PC-9 (cell line): ENCODE results near the gene RNF11. TPM values are rescaled to one million over a fixed set of nuclear protein-coding genes. Genes with fewer than 3 reads are reported as not detected.
"Not testable (repeated sequence)": the region's sequence is repeated elsewhere in the genome, so short reads cannot be mapped to it uniquely, and the experiment has no call there.

Experiments used
- BruUV-seq: library from RNA; stranded (reverse); fragments of 400-500 nt; replicated peaks from 2 replicates; lab custom pipeline; 2021; lab: Mats Ljungman, UMichigan
- CTCF ChIA-PET: fragments of 300-600 bp; sonication (Branson Sonifier 250); formaldehyde crosslinking; loops from one replicate; lab custom pipeline; 2022; ENCODE audit warnings: antibody characterized with exemption; lab: Charles Lee
- POLR2A ChIA-PET: fragments of 300-600 bp; sonication (Branson Sonifier 250); formaldehyde crosslinking; loops from one replicate; lab custom pipeline; 2022; ENCODE audit warnings: antibody characterized with exemption; ENCODE audit not compliant: unreplicated experiment; lab: Charles Lee
- DNase-seq, 2 experiments: peaks; one replicate each; pipeline versions ENCODE4 v3.0.0 to v3.0.0-alpha.2; 2015 to 2022; ENCODE audit warnings: mixed read lengths in 1 of 2
- H2AFZ ChIP-seq: fragments of 200-600 bp; sonication (generic); 2 replicates; pipeline ENCODE4 v1.8.1; 2017; ENCODE audit warnings: antibody characterized with exemption
- H3F3A ChIP-seq: fragments of 200-600 bp; sonication (generic); 2 replicates; pipeline ENCODE4 v1.8.1; 2017; ENCODE audit warnings: antibody characterized with exemption, mild to moderate bottlenecking, low read depth; ENCODE audit not compliant: insufficient read depth
- H3K27ac ChIP-seq: fragments of 200-600 bp; sonication (generic); 2 replicates; pipeline ENCODE4 v1.6.1; 2016; ENCODE audit warnings: mixed run types
- H3K27me3 ChIP-seq: fragments of 200-600 bp; sonication (generic); 2 replicates; pipeline ENCODE4 v1.6.1; 2016; ENCODE audit warnings: low read depth, mixed run types; ENCODE audit not compliant: insufficient read depth
- H3K36me3 ChIP-seq: fragments of 200-600 bp; sonication (generic); 2 replicates; pipeline ENCODE4 v1.6.1; 2016; ENCODE audit warnings: low read depth, mixed run types
- H3K4me1 ChIP-seq: fragments of 200-600 bp; sonication (generic); replicated peaks from 2 replicates; pipeline ENCODE4 v1.6.1; 2016; ENCODE audit warnings: mixed run types; ENCODE audit not compliant: insufficient read depth
- H3K4me2 ChIP-seq: fragments of 200-600 bp; sonication (generic); 2 replicates; pipeline ENCODE4 v1.6.1; 2017; ENCODE audit warnings: mixed run types
- H3K4me3 ChIP-seq: fragments of 200-600 bp; sonication (generic); 2 replicates; pipeline ENCODE4 v1.6.1; 2016; ENCODE audit warnings: mixed run types
- H3K79me2 ChIP-seq: fragments of 200-600 bp; sonication (generic); 2 replicates; pipeline ENCODE4 v1.6.1; 2017; ENCODE audit warnings: low read depth, mixed run types
- H3K9me2 ChIP-seq: fragments of 200-600 bp; sonication (generic); 2 replicates; pipeline ENCODE4 v1.8.1; 2017; ENCODE audit warnings: mild to moderate bottlenecking; ENCODE audit not compliant: insufficient read depth
- H3K9me3 ChIP-seq: fragments of 200-600 bp; sonication (generic); 2 replicates; pipeline ENCODE4 v1.8.1; 2016; ENCODE audit warnings: low read depth; ENCODE audit not compliant: insufficient read depth
- H4K20me1 ChIP-seq: fragments of 200-600 bp; sonication (generic); 2 replicates; pipeline ENCODE4 v1.8.1; 2017; ENCODE audit not compliant: insufficient read depth
- EZH2 ChIP-seq: fragments of 200-600 bp; sonication (generic); IDR thresholded peaks from 2 replicates; pipeline ENCODE4 v1.8.0; 2017; ENCODE audit warnings: antibody characterized with exemption, low read depth
- intact Hi-C: fragments of 100-400 bp; cut with micrococcal nuclease; formaldehyde crosslinking; loops from one replicate; pipeline ENCODE4 v1.10.0; 2022; ENCODE audit not compliant: unreplicated experiment
- total RNA-seq: library from RNA; stranded (reverse); gene quantifications from 2 replicates; pipeline ENCODE4 v1.2.3, GENCODE V29; 2021
- TF ChIP-seq, protein P1 (sequence below): fragments of 200-600 bp; sonication (generic); conservative IDR thresholded peaks from 2 replicates; pipeline ENCODE4 v1.6.1; 2017; ENCODE audit warnings: mixed run types, antibody characterized with exemption, mild to moderate bottlenecking, moderate library complexity

RNF11 gene
- total RNA-seq, 1 experiment from 2014 or later, result 73.2 TPM

GRCh38 chr1:51222809-51223208 is 13.3 kb upstream of the RNF11 start:
- H3K9me2 ChIP-seq, result no peaks in the 10 kb centered on the region
- intact Hi-C loops, result no loop called here
- no peaks in the 10 kb centered on the region for H3K79me2 ChIP-seq
- H3K9me3 ChIP-seq, result no peaks in the 10 kb centered on the region; the same call in 1 of the 2 replicates
- POLR2A ChIA-PET, result interaction anchor here (0.5 kb wide), 1 partner anchor 1758 kb away, joined by 8 read pairs; no protein-coding TSS in a partner anchor
- no peak overlapping the region for H2AFZ ChIP-seq
- H3K36me3 ChIP-seq, result no peaks in the 10 kb centered on the region
- CTCF ChIA-PET, result no interaction called here
- H4K20me1 ChIP-seq, result no peaks in the 10 kb centered on the region
- no peak for DNase-seq
- no peak overlapping the region for H3K4me3 ChIP-seq
- TF ChIP-seq, protein P1, sequence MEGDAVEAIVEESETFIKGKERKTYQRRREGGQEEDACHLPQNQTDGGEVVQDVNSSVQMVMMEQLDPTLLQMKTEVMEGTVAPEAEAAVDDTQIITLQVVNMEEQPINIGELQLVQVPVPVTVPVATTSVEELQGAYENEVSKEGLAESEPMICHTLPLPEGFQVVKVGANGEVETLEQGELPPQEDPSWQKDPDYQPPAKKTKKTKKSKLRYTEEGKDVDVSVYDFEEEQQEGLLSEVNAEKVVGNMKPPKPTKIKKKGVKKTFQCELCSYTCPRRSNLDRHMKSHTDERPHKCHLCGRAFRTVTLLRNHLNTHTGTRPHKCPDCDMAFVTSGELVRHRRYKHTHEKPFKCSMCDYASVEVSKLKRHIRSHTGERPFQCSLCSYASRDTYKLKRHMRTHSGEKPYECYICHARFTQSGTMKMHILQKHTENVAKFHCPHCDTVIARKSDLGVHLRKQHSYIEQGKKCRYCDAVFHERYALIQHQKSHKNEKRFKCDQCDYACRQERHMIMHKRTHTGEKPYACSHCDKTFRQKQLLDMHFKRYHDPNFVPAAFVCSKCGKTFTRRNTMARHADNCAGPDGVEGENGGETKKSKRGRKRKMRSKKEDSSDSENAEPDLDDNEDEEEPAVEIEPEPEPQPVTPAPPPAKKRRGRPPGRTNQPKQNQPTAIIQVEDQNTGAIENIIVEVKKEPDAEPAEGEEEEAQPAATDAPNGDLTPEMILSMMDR, result no peak
- no peak for TF ChIP-seq EZH2
- no TSS peak for BruUV-seq
- peaks cover 12% of the 10 kb centered on the region for H3K4me1 ChIP-seq
- H3K4me2 ChIP-seq, result no peak overlapping the region
- peaks cover 9% of the 10 kb centered on the region; the same call in 1 of the 2 replicates for H3F3A ChIP-seq
- H3K27me3 ChIP-seq, result no peaks in the 10 kb centered on the region
- no peak overlapping the region for H3K27ac ChIP-seq

DNA sequence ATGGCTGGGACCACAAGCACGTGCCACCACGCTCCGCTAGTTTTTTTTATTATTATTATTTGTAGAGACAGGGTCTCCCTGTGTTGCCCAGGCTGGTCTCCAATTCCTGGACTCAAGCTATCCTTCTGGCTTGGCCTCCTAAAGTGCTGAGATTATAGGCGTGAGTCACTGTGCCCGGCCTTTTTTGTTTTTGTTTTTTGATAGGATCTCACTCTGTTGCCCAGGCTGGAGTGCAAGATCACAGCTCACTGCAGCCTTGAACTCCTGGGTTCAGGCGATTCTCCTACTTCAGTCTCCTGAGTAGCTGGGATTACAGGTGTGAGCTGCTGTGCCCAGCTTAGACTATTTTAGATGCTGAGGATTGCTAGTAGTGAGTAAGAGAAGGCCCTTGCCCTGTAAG is 11.8 kb upstream of the RNF11 start:
- Histone ChIP-seq H3K4me2 (no peak overlapping the region), H4K20me1 (no peaks in the 10 kb centered on the region), H3K36me3 (no peaks in the 10 kb centered on the region), H3K4me3 (no peak overlapping the region), H3K79me2 (no peaks in the 10 kb centered on the region), H3K27me3 (no peaks in the 10 kb centered on the region), H2AFZ (no peak overlapping the region), H3F3A (peaks cover 20% of the 10 kb centered on the region; the same call in 1 of the 2 replicates), H3K4me1 (peaks cover 24% of the 10 kb centered on the region), H3K9me3 (no peaks in the 10 kb centered on the region; the same call in 1 of the 2 replicates), H3K9me2 (no peaks in the 10 kb centered on the region), H3K27ac (no peak overlapping the region)
- POLR2A ChIA-PET, result interaction anchor here (0.6 kb wide), 1 partner anchor 11 kb away, joined by 3 read pairs; no protein-coding TSS in a partner anchor
- no peak for DNase-seq
- intact Hi-C loops, result no loop called here
- TF ChIP-seq, protein P1, result no peak
- no peak for TF ChIP-seq EZH2
- BruUV-seq, result no TSS peak
- CTCF ChIA-PET, result interaction anchor here (0.5 kb wide), 1 partner anchor 15 kb away, joined by 6 read pairs; no protein-coding TSS in a partner anchor

DNA sequence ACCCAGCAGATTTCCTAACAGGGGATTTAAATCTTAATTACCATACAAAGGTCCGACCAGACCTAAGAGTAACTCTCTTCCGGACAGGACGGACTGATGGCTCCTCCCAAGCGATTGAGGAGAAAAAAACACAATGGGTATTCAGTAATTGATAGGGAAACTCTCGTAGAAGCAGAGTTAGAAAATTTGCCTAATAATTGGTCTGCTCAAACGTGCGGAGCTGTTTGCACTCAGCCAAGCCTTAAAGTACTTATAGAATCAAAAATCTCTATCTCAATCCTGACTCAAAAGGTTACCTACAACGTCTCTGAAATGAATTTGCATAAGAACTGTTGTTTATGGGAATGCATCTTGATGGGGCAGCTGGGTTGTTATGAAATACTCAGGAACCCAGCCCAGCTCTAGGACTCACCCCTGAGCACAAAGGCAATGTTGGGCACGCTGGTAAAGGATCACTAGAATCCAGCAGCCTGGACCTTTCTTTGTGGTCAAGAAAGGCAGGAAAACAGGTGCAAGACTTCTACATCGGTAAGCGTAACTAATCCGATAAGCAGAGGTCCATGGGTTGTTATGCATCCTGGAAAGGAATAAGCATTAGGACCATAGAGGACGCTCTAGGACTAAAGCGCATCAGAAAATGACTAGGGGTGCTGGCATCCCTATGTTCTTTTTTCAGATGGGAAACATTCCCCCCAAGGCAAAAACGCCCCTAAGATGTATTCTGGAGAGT is 8.7 kb upstream of the RNF11 start:
- H4K20me1 ChIP-seq, H3K9me3 ChIP-seq, H3K36me3 ChIP-seq, CTCF ChIA-PET, H3K27me3 ChIP-seq, intact Hi-C loops, H2AFZ ChIP-seq, H3K79me2 ChIP-seq, H3K9me2 ChIP-seq, BruUV-seq, H3K27ac ChIP-seq, POLR2A ChIA-PET, DNase-seq: not testable (repeated sequence)
- 0 out of 2 replicates have a peak overlapping the region, but pooled peaks have one; percentile 12 for H3K4me3 ChIP-seq
- peaks cover 44% of the 10 kb centered on the region for H3K4me1 ChIP-seq
- peak overlapping the region; percentile 64 for H3K4me2 ChIP-seq
- peaks cover 15% of the 10 kb centered on the region for H3F3A ChIP-seq

DNA sequence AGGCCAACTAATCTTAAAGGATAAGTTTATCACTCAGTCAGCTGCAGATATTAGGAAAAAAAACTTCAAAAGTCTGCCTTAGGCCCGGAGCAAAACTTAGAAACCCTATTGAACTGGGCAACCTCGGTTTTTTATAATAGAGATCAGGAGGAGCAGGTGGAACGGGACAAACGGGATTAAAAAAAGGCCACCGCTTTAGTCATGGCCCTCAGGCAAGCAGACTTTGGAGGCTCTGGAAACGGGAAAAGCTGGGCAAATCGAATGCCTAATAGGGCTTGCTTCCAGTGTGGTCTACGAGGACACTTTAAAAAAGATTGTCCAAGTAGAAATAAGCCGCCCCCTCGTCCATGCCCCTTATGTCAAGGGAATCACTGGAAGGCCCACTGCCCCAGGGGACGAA is 7.6 kb upstream of the RNF11 start:
- POLR2A ChIA-PET, result not testable (repeated sequence)

More for the DNA sequence above, 7.6 kb upstream of the RNF11 start:
- H3K9me2 ChIP-seq, H3K9me3 ChIP-seq, H3K36me3 ChIP-seq, CTCF ChIA-PET, H3K27me3 ChIP-seq, intact Hi-C loops, H3K79me2 ChIP-seq, BruUV-seq, H4K20me1 ChIP-seq: not testable (repeated sequence)
- Histone ChIP-seq H3F3A (peaks cover 15% of the 10 kb centered on the region), H2AFZ (0 out of 2 replicates have a peak overlapping the region, but pooled peaks have one; percentile 24), H3K4me2 (peak overlapping the region; percentile 64), H3K4me1 (peaks cover 44% of the 10 kb centered on the region), H3K27ac (peak overlapping the region; percentile 47), H3K4me3 (peak overlapping the region; percentile 12; the same call in 1 of the 2 replicates)
- peak; percentile 79 to 80 for DNase-seq
